GM21717 (cell line): ENCODE results near the gene SERPINI2.
"Not testable (repeated sequence)": the region's sequence is repeated elsewhere in the genome, so short reads cannot be mapped to it uniquely, and the experiment has no call there.

Experiments used
- ATAC-seq: cut with Tn5 transposase; IDR thresholded peaks from one replicate; pipeline ENCODE4 v1.9.1; 2021; ENCODE audit warnings: mild to moderate bottlenecking, moderate library complexity; ENCODE audit not compliant: unreplicated experiment

Gene SERPINI2

DNA sequence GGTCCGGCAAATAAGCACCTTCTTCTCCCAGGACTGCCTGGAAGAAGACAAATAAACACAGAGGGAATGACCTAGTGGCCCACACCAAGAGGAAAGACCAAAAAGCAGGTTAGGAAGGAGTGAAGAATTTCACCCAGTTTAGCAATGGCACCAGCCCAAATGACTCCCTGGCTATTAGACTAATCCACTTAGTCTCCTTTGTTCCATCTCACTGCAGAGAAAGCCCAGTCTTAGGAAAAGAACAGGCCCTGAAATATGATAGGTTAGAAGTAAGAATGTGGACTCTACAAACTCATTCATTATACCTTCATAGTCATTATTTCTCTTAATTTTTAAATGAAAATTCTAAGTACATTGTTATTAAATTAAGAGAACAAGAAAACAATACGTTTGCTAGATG is 23.2 kb downstream of the SERPINI2 start:
- ATAC-seq = no peak

DNA sequence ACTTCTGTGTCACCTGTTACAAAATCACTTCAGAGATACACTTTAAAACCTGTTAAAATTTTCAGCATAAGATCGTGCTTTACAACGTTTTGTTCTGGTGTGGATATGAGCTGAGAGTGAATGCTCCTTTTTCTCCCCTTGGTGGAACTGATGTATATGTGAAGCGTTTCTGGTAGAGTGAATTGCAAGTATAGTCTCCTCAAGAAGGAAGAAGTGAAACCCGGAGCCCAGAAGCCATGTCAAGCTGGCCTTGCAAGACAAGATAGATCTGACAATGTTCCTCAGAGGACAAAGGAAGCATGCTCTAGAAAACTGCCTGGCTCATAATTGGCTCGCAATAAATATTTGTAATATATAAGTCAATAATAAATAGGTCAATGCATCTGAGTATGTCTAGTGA is 23.6 kb downstream of the SERPINI2 start:
- ATAC-seq = no peak

DNA sequence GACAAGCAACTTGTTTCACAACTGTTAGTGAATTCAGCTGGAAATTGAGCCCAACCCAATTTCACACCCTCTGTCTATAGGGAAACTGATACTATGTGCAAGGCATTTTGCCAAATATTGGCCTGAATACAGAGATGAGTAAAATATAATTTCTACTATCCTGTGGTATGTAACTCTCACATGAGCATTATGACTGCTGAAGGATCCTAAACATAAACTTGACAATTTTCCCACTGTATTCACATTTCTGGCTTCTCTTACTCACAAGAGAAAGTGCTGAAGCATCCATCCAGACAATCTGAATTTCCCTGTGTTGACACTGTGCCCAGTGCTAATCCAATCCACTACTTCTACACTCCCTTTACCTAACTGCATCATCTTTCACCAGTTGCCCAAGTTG is 28.4 kb downstream of the SERPINI2 start:
- ATAC-seq = no peak

DNA sequence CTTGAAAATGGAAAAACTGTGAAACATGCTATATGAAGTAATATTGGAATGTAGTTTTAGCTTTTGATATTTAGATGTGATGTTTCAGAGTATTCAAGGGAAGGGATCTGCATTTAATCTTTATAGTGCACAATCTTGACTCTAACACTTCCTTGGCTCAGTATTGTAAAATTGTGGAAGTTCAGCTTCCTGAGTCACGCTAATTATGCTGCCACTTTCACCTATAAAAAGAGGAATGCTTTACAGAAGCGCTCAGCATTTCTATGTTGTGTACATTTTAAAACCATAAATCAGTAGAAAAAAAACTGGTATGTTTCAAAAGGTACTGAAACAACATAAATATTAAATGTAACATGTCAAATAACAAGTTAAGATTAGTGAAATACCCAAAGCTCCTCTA is 32.6 kb downstream of the SERPINI2 start:
- no peak for ATAC-seq

DNA sequence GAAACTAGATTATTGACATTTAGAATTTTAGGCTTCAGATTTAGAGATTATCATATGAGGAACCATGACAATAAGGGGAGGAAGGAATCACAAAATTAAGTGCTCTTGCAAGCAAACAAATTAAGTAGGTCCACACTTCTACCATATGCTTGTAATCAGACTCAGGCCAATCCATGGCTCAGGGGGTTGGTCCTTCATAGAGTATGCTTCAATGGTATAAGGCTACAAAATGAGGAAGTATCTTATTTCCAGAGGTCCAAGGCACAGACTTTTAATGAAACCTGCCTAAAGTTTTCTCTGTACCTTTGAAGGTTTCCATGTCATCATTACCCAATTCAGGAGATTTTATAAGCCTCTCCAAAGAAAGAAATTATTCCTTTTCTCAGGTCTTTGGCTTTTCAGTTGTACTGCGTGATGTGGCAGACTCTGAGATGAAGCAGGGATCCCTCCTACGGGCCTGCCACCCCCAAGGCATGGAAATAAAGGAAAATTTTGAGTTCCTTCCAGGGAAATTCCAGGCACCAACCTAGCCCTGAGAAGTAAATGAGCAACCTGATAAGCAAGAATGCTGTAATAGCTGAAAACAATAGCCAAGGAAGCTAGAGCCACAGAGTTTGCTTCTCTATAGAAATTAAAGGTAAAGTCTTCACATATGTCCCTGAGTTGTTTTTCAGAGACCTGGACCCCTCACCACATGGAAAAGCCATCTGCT is 36.3 kb downstream of the SERPINI2 start:
- ATAC-seq = no peak

DNA sequence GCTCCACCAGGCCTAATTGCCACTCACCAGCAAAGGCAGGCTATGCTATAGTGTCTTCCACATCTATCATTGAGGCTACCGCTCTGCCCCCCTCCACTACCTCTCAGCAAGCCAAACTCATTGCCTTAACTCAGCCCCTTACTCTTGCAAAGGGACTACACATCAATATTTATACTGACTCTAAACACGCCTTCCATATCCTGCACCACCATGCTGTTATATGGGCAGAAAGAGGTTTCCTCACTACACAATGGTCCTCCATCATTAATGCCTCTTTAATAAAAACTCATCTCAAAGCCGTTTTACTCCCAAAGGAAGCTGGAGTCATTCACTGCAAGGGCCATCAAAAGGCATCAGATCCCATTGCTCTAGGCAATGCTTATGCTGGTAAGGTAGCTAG is 46.9 kb downstream of the SERPINI2 start:
- not testable (repeated sequence) for ATAC-seq

DNA sequence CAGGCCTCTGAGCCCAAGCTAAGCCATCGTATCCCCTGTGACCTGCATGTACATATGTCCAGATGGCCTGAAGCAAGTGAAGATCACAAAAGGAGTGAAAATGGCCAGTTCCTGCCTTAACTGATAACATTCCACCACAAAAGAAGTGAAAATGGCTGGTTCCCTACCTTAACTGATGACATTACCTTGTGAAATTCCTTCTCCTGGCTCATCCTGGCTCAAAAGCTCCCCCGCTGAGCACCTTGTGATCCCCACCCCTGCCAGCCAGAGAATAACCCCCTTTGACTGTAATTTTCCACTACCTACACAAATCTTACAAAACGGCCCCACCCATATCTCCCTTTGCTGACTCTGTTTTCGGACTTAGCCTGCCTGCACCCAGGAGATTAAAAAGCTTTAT is 51.4 kb downstream of the SERPINI2 start:
- not testable (repeated sequence) for ATAC-seq

DNA sequence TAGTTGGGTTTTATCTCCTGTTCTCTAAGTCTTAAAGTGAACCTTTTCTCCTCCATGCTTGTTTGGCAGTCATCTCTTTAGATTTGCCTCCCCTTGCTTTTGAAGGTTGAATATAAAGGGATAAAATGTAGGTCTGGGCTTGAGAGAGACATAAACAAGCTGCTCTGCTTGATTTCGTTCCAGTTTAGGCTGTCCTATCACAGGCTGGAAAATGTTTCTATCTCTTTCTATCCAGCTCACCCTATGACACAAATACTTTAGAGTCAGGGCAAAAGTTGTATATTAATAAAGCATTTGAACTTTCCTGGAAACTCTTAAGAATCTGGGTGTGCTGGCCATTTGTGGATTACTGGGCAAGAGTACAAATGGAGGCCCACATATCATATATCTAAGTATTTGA is 64.2 kb downstream of the SERPINI2 start:
- ATAC-seq = no peak

DNA sequence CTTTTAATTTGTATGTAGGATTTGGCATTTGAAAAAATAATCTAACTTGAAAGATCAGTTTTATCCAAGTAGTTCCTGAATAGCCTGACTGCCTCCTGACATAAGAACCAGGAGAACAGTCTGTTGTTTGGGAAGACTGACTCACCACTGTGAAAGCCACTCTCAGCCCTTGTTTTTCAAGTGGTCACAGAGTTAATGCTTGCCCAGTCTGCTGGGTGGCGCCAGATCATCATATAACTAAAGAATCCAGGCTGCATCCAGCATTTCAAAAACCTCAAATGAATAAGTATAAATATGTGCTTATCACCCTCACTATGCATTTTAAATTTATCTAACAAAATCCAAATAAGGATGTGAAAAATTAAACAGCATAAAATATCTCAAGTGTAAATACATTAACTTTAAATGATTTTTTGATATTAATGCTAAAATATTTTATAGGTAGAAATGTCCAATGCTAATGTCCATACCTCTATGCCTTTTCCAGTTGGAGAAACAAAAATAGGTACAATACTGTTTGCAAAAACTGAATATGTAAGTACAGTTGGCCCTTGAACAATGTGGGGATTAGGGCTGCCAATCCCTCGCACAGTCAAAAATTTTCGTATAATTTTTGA is 66.9 kb downstream of the SERPINI2 start:
- no peak for ATAC-seq

DNA sequence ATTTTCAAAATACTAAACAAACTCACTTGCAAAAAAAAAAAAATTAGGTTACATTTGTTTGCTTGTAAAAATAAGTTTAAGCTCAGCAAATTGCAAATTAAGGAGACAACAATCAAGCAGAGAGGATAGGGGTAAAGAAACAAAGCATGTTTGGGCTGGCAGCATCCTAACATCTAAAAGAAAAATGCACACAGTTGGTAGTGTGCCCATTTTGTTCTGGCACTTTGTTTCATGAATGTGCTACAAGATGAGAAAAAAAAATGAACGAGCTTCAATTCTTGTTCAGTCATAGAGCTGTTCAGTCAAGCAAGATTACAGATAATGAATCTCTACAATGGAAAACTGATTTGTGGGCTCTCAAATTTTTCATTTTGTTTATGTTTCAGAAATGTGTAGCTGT is 76.0 kb downstream of the SERPINI2 start:
- no peak for ATAC-seq

DNA sequence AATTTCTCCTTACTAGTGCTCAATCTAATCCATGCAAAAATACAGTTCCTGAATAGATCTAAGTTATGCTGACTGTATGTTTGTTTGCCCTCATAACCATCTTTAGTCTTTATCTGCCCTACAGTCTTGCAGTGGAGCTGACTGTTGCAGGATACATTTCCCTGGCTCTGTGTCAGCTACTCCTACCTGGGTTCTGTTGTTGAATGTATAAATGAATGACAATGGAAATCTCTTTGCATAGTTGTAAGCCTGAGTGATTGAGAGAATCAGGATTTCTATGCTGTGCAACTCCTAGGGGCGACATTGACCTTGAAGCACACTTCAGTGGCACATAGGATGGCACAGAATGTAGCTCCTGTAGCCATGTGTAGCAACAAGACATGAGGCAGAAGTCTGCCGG is 77.8 kb downstream of the SERPINI2 start:
- no peak for ATAC-seq

DNA sequence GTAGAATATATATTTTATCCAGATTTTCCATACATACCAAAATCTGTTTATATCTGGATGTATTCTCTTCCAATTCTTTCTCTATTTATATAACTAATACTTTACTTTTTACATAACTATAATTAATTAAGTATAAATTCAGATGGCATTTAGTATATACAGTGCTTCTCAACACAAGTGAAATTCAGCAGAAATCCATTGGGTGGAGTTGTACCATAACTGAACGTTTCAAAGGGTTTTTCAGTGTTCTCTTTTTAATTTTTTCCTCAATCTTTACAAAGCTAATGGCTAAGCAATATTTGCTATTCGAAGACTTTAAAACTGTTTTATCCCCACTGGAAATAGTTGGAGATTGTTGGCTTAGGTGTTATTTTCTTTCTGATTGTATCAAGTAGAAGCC is 79.8 kb downstream of the SERPINI2 start:
- ATAC-seq = no peak
